SK-N-DZ (cell line): Measurements from ENCODE around the gene PHF21A.
A peak's percentile ranks its signal among the peaks of the same experiment; 100 is the strongest.

ENCODE experiments used
- DNase-seq: peaks from one replicate; pipeline ENCODE4 v3.0.0-alpha.2; 2015; ENCODE audit warnings: low spot score

The PHF21A gene

DNA sequence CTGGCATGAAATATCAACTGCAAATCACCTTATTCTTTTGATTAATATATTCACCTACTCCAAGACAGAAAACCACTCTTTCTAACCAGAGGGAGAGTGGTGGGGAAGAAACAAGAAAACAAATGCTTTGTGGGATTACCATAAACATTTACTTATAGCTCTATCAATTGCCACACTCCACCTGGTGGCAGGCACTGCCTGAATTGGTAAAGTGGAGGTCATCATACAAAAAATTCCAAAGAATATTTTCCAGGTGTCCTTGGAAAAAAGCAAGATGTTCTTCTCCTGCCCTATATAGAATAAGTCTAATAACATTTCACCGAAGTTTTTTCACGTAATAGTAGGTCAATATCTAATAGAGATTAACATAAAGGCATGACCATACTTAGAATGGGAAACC lies 45.3 kb downstream of the PHF21A start:
- DNase-seq = no peak

DNA sequence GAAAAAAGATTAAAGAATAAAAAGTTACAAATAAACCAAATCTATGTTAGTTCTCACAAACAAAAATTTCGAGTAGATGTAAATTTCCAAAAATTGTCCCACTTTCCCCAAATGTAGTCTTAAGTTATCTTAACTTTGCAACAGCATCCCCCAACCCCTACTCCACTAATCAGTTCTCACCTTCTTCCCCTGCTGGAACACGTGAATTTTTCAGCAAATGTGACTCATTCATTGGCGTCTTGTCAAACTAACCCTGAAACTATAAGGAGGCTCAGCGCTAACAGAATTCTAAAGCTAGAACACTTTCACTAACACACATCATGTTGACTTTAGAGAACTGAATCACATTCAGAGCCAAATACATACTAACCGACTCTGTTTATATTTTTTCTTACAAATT lies 46.1 kb downstream of the PHF21A start:
- DNase-seq = no peak

DNA sequence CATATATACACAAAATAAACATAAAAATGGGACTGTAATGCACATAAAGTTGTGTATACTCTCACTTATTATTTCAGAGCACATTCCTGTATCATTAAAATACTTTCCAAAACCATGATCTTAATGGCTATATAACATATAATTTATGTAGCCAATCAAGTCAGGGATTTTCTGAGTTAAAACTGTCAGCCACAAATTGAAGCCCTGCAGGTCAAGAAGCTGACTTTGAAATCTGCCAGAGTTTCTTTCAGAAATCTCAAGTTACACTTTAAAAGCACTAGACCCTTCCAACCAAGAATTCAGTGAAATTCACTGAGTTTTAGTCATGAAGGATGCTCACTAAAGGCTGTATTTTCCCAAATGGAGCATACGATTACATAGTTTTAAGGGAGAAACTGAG lies 47.6 kb downstream of the PHF21A start:
- DNase-seq = no peak

DNA sequence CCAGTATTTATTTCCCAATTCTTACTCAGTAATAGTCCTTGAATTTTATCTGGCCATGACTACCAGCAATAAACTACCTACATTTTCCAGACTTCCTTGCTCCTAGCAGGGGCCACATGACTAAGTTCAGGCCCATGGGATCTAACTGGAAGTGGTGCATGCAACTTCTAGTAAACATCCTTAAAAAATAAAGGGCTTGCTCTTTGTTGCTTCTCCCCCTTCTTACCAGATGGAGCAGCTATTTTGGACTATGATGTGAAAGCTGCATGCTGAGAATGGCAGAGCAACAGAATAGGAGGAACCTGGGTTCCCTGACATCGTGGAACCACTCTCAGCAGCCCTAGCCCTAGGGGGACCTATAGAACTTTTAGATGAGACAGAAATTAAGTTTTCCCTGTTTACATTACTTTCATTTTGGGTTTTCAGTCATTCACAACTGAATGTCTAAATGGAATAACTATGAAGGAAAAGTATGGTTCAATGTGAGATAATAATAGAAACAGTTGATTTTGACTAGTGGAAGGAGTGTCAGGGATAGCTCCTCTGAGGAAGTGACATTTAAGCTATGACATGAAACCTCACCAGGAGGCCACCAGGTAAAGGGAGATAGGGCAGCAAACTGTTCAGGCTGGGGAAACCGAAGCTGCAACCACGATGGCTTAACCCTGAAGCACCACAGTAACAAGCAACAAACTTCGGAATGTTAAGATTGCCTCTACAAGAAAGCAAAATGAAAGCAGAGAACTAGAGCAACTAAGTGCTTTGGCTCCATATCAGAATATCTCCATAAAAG lies 48.9 kb downstream of the PHF21A start:
- DNase-seq = no peak

DNA sequence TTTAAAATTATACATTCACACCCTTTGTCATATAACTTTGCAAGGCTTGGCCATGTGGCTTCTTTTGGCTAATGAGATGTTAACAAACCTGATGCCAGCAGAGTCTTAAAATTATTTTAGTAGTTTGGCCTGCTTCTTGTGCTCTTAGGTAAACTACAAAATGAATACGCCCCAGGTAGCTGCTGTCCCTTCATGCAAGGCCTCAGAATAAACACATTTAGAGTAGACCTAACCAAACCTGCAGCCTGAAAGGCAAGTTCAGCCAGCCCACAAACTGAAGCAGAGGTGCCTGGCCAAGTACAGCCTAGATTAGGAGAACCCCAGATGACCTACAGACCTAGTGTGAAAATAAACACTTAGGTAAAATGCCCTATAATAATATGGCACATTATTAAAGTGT lies 50.2 kb downstream of the PHF21A start:
- no peak for DNase-seq

DNA sequence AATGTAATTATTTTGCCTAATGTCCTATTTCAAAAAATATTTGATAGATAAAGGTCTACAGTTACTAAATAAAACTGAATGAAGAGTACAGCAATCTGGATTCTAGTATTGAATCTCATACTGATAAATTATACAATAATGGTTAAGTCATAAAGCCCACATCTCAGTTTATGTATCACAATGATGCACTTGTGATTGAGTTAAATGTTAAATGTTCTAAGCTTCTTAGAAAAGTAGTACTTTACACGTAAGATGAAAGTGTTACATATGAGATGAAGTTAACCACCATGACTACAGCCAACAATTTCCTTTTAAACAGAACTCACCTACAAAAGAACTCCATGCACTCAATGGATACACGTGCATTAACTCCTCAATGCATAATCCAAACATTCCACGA lies 51.7 kb downstream of the PHF21A start:
- DNase-seq = no peak

DNA sequence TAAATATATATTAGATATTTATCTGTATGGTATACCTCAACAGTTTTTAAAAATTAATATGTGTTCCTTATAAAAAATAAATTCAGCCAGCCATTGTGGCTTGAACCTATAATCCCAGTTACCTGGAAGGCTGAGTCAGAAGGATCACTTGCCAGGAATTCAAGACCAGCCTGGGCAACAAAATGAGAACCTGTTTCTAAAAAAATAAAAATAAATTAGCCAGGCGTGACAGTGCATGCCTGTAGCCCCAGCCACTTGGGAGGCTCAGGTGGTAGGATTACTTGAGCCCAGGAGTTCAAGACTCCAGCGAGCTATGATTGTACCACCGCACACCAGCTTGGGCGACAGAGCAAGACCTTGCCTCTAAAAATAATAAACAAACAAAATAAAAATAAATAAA lies 54.9 kb downstream of the PHF21A start:
- DNase-seq = no peak

DNA sequence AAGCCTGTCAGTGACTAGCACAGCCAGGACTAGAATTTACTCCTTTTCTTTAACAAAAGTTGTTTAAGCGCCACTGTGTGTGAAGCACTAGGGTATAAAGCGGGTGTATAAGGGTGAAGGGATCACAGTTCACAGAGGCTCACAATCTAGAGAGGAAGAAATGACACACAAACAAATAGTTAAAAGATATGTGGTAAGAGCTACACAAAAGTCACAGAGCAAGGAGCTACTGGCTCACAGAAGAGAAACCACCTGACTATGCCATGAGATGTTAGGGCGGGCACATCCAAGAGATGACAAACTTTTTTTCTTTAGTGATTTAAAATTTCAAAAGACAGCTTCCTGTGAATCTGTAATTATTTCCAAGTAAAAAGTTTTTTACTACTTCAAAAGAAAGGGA lies 55.6 kb downstream of the PHF21A start:
- DNase-seq = no peak

DNA sequence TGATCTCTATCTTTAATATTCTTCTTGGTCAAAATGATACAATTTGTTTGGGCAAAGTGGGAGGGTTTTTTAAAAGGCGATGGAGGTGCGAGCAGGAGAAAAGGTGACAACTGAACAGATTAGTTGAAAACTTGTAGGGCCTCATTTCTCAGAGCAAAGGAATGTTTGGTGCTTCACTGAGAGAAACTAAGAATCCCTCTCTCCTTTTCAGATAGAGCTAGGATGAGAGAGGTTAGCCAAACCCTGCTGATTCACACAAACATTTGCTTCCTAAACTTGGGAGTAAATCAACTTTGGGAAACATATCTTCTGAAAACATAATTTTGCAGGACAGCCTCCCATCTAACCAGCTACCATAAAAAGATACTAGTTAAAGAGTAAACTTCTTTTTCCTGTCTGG lies 57.0 kb downstream of the PHF21A start:
- DNase-seq = no peak

DNA sequence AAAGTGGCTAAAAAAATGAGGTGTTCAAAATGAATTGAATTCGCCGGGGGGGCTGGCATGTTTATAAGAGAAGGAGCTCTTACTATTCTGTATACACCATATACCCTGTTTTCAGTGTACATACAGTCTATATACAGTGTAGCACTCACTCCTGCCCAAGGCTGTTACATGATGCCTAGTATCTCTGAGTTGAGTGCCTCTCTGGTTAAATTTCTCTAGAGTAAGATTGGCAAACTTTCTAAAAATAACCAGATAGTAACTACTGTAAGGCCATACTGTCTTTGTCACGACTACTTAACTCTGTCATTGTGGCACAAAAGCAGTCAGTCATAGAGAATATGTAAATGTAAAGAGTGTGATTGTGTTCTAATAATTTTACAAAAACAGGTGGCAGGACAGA lies 58.1 kb downstream of the PHF21A start:
- DNase-seq = no peak

DNA sequence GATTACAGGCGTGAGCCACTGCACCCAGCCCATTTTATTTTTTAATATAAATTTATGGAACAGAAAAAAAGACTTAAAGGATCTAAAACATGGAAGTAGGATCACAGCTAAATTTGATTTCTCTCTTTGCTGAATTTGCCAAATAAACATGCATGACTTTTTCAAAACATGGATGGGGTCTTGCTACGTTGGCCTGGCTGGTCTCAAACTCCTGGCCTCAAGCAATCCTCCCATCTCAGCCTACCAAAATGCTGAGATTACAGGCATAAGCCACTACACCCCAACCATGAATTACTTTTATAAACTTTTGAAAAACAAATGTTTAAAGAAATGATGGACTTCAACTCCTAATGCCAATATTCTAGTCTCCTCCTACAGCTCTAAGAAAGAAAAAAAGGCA lies 61.2 kb downstream of the PHF21A start:
- no peak for DNase-seq

DNA sequence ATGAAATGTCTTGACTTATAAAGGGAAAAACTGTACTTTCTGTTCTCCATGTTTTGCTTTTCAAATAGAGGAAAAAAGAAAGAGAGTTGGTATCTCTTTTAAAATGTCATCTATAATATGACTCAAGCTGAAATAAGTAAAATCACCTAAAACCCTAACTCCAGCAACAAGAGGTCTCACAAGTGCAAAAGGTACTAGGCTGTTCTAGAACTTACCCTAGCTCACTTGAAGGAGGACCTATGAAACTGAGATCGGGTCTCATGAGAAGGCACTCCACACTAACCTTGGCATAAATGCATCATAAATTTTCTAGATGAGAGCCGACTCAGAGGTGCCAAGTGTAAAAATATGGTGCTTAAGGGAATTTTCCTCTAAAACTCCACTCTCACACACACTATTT lies 63.8 kb downstream of the PHF21A start:
- DNase-seq = no peak

DNA sequence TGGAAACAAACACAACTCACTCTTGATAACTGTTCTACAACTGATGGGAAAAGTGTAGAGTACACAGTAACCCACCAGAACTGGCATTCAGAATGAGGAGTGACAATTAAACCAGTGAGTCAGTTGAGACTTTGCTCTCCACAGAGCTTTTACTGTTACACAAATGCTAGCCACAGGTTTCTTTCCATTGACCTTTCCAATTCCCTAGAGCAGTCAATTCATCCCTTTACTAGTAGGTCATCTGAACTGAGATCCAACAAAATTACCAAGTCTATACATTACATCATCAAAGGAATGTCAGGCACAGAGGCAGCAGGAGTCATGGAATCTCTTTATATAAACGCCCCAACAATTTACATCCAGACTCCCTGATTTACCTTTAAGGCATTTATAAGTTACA lies 65.9 kb downstream of the PHF21A start:
- DNase-seq = no peak

DNA sequence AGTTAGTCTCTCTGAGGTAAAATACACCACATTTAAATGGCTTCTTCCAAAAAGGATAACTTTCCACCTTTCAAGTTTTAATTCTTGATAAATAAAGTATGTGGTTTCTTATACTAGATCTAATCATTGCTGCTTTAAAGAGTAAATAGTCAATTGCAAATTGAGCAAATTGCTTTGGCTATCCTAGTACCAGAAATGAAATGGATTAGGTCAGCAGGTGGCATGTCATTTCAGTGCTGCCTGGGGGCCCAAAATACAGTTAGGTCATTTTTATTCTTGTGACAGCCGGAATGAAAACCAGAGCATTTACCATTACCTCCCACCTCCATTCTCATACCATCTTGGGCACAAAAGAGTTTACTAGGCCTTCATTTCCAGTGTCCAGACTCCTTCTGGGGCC lies 70.2 kb downstream of the PHF21A start:
- peak; percentile 8 for DNase-seq

DNA sequence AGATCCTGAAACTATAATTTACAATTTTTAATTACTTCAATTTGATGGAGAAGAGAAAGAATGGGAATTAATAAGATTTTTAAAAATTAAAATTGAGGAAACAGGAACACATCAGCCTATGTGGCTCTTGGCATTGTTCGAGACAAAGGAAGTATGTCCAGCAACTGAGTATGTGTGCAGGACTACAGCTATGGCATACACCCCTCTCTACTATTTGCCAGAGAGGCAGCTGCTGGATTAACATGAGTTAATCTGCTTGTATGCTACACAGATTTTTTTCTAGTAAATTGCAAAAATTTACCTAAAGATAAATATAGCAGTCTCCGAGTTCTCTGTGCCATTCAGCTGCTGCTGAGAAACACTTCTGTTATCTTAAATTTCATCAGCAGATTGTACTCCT lies 70.6 kb downstream of the PHF21A start:
- no peak for DNase-seq

DNA sequence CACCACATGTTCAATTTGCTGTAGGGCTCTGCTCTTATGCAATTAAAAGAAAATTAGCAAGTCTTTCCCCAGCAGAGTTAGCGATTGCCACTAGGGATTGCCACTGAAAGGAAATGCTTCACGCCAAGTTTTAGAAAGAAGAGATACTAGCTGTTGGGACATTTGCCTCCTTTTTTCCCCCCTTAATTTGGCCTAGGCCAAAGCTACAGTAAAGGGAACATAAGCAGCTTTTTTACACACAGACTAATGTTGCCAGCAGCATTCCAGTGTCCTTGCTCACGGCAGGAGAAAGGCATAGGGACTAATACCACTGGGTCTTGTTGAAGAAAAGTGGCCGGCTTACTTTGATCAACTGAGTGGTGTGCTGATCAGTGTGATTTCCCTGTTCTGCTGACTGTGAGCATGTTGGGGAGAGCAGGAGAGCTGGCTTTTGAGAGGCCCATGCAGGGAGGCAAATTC lies 71.2 kb downstream of the PHF21A start:
- no peak for DNase-seq

DNA sequence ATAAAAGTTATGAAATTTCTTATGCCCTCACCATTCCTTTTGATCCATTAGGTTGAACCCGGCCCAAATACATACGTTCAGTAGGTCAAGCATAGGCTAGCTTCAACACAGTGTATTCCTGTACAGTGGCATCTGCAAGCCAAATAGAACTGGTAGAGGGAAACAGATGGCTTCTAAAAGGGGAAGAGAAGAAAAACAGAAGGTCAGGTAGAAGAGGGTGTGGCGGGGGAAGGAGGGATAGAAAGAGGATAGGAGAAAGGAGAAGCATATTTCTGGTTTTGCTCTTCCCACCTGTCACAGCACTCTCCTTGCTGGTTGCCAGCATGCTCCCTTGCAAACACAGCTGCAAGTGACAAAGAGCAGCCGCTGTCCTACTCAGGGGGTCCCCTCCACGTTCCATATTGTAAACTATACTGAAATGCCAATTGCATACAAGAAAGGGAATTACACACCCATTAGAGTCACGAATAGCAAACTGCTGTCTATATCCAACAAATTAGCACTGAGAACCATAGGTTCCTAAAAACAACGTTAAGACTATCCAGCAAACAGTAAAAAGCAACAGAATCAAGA lies 71.8 kb downstream of the PHF21A start:
- no peak for DNase-seq

DNA sequence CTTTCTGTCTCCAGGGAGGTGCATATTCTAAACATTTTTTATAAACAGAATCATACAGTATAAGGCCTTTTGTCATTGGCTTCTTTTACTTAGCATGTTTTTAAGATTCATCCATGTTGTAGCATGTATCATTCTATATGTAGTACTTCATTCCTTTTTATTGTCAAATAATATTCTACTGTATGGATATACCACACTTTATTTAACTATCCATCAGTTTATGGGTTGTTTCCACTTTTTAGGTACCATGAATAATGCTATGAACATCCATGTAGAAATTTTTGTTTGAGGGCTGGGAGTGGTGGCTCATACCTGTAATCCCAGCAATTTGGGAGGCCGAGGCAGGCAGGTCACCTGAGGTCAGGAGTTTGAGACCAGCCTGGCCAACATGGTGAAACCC lies 73.1 kb downstream of the PHF21A start:
- DNase-seq = no peak

DNA sequence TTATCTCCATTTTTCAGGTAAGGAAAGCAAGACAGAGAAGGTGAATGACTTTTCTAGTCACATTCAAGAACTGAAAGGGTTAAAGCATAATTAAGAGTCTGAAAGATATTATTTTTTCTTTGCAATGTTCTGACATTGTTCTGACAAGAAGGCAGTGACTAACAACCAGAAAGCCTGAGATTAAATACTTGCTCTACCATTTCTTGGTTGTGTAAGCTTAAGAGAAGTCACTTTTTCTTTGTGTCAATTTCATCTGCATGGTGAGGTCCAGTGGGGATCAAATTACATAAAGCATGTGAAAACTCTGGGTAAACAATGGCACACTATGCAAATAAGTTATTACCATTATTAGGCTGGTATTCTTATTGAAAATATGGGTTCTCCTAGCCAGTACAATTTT lies 73.7 kb downstream of the PHF21A start:
- DNase-seq = no peak

DNA sequence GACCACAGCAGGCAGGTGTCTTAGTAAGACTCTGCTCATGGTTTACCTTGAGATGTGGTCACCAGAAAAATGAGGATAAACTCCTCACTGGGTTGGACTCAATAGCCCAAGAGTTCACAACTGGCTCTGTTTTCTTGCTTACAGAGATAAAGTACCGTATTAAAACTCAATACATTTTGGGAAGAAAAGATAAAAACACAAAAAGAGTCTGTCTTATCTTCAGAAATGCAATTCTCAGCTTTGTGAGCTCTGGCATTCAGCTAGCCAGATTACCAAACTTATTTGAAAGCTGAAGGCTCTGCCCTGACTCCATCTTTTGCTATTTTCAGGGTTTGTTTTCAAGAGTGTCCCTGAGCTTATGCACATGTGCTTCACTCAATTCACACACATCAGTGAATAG lies 75.4 kb downstream of the PHF21A start:
- no peak for DNase-seq

DNA sequence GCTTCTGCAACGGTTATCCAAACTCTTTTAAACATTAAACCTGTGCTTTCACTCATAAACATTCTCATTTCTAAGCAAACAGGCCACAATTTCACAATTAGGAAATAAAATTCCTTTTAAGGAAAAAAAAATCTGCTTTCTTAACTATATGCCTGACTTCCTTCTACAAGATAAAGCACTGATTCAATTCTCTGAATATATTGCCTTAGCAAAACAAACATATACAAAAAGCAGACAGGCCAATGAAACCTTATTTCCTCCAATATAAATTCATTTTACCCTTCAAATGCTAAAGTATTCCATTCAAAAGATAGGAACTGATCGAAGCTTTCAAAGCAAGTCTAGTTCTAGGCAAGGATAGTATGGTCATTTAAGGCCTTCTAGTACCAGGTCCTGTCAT lies 76.7 kb downstream of the PHF21A start:
- no peak for DNase-seq

DNA sequence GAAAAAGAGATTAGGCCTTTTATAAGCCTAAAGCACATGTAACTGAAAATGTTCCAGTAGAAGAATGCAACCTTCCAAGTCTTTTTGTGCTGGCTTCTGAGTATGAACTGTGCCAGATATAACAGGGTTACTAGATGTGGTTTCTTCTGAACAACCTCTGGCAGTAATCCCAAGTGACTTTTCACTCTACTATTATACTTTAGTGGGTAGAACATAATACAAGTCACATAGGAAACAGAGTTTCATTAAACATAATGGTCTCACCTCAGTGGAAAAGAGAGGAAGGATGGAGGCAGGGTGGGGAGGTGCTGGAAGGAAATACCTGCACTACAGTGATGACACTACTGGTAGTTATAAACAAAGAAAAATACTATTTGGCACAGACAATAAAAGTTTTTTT lies 81.3 kb downstream of the PHF21A start:
- no peak for DNase-seq

DNA sequence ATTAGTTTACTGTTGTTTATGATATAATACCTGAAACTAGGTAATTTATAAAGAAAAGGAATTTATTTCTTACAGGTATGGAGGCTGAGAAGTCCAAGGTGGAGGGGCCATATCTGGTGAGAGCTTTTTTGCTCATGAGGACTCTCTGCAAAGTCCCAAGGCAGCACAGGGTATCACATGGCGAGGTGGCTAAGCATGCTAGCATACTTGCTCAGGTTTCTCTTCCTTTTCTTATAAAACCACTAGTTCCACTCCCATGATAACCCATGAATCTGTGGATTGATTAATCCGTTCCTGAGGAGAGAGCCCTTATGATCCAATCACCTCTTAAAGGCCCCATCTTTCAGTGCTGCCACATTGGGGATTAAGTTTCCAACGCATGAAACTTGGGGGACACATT lies 82.7 kb downstream of the PHF21A start:
- no peak for DNase-seq

DNA sequence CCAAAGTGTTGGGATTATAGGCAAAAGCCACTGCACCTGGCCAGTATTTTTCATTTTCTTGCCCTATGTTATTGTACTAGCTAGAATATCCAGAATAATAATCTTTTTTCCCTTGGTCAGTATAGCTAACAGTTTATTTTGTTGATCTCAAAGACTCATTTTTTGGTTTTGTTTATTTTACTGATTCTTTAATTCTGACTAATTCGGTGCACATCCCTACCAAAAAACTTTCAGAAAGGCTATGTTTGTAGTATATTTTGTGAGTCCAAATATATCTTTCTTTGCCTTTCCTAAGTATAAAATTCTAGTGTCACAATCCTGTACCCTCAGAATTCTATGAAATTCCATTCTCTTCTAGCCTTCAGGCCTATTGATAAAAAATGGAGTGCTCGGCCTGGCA lies 84.3 kb downstream of the PHF21A start:
- no peak for DNase-seq
